ENCODE results near the gene KCNAB2.

The KCNAB2 gene

GRCh38 chr1:6121021-6121421, 75.3 kb downstream of the KCNAB2 start:
- Histone ChIP-seq H3K4me1 (no peaks in the 10 kb centered on the region), H3K4me3 (ENCODE audit: low read depth, low read length) (no peak overlapping the region), H3K27me3 (ENCODE audit: control insufficient read depth, insufficient read depth, low read length) (no peaks in the 10 kb centered on the region), H3K9me3 (ENCODE audit: control insufficient read depth, low read length) (no peaks in the 10 kb centered on the region), H3K27ac (no peak overlapping the region), H2AFZ (no peak overlapping the region), H3K4me2 (ENCODE audit: low read length) (no peak overlapping the region), H3K36me3 (ENCODE audit: control insufficient read depth, insufficient read depth, low read length) (no peaks in the 10 kb centered on the region), H3K79me2 (no peaks in the 10 kb centered on the region), H3K9ac (no peak overlapping the region)
- TF ChIP-seq CTCF (IDR thresholded peaks at IDR 0.05), result no peak

GRCh38 chr1:6121651-6122370, 76.1 kb downstream of the KCNAB2 start:
- Histone ChIP-seq H3K4me3 (ENCODE audit: low read depth, low read length) (no peak overlapping the region), H3K4me2 (ENCODE audit: low read length) (no peak overlapping the region), H3K27ac (no peak overlapping the region), H2AFZ (no peak overlapping the region), H3K36me3 (ENCODE audit: control insufficient read depth, insufficient read depth, low read length) (no peaks in the 10 kb centered on the region), H3K9me3 (ENCODE audit: control insufficient read depth, low read length) (no peaks in the 10 kb centered on the region), H3K9ac (no peak overlapping the region), H3K4me1 (no peaks in the 10 kb centered on the region), H3K27me3 (ENCODE audit: control insufficient read depth, insufficient read depth, low read length) (no peaks in the 10 kb centered on the region), H3K79me2 (no peaks in the 10 kb centered on the region)
- no peak for TF ChIP-seq CTCF (IDR thresholded peaks at IDR 0.05)

GRCh38 chr1:6123083-6123482, 77.4 kb downstream of the KCNAB2 start:
- no peak overlapping the region for H3K9ac ChIP-seq
- H2AFZ ChIP-seq, result no peak overlapping the region
- no peaks in the 10 kb centered on the region for H3K36me3 ChIP-seq (ENCODE audit: control insufficient read depth, insufficient read depth, low read length)
- no peak for TF ChIP-seq CTCF (IDR thresholded peaks at IDR 0.05)
- H3K9me3 ChIP-seq (ENCODE audit: control insufficient read depth, low read length), result no peaks in the 10 kb centered on the region
- no peak overlapping the region for H3K27ac ChIP-seq
- no peaks in the 10 kb centered on the region for H3K4me1 ChIP-seq
- no peaks in the 10 kb centered on the region for H3K27me3 ChIP-seq (ENCODE audit: control insufficient read depth, insufficient read depth, low read length)
- no peaks in the 10 kb centered on the region for H3K79me2 ChIP-seq
- H3K4me3 ChIP-seq (ENCODE audit: low read depth, low read length), result no peak overlapping the region
- H3K4me2 ChIP-seq (ENCODE audit: low read length), result no peak overlapping the region

- H3K9ac ChIP-seq, result no peak overlapping the region
- H3K79me2 ChIP-seq, result no peaks in the 10 kb centered on the region
- no peak overlapping the region for H3K27ac ChIP-seq
- no peak overlapping the region for H3K4me3 ChIP-seq (ENCODE audit: low read depth, low read length)
- no peak overlapping the region for H2AFZ ChIP-seq
- no peaks in the 10 kb centered on the region for H3K27me3 ChIP-seq (ENCODE audit: control insufficient read depth, insufficient read depth, low read length)
- H3K4me1 ChIP-seq, result no peaks in the 10 kb centered on the region
- no peak for TF ChIP-seq CTCF (IDR thresholded peaks at IDR 0.05)
- H3K4me2 ChIP-seq (ENCODE audit: low read length), result no peak overlapping the region
- H3K9me3 ChIP-seq (ENCODE audit: control insufficient read depth, low read length), result no peaks in the 10 kb centered on the region
- no peaks in the 10 kb centered on the region for H3K36me3 ChIP-seq (ENCODE audit: control insufficient read depth, insufficient read depth, low read length)
These were observed 78.1 kb downstream of the KCNAB2 start for GRCh38 chr1:6123816-6124215.

- Histone ChIP-seq H3K27ac (no peak overlapping the region), H3K4me3 (ENCODE audit: low read depth, low read length) (no peak overlapping the region), H2AFZ (no peak overlapping the region), H3K36me3 (ENCODE audit: control insufficient read depth, insufficient read depth, low read length) (no peaks in the 10 kb centered on the region), H3K9ac (no peak overlapping the region), H3K27me3 (ENCODE audit: control insufficient read depth, insufficient read depth, low read length) (no peaks in the 10 kb centered on the region), H3K4me2 (ENCODE audit: low read length) (no peak overlapping the region), H3K79me2 (no peaks in the 10 kb centered on the region), H3K9me3 (ENCODE audit: control insufficient read depth, low read length) (no peaks in the 10 kb centered on the region), H3K4me1 (no peaks in the 10 kb centered on the region)
- TF ChIP-seq CTCF (IDR thresholded peaks at IDR 0.05), result no peak
These were observed 78.7 kb downstream of the KCNAB2 start for GRCh38 chr1:6124341-6124740.

All from parathyroid adenoma (tissue), 2 donors.